ENCODE measurements around the gene JDP2. TPM values are rescaled to one million over a fixed set of nuclear protein-coding genes. Genes with fewer than 3 reads are reported as not detected.
"Not testable (repeated sequence)": the region's sequence is repeated elsewhere in the genome, so short reads cannot be mapped to it uniquely, and the experiment has no call there.

The JDP2 gene
- total RNA-seq, 1 donor from 2014 or later: 13.1 TPM

- H3K9me3 Mint-ChIP-seq (ENCODE audit: low read depth): no peaks in the 10 kb centered on the region
- H3K36me3 Mint-ChIP-seq (ENCODE audit: insufficient read depth): peaks cover 4% of the 10 kb centered on the region
- no peaks in the 10 kb centered on the region for H3K27me3 Mint-ChIP-seq
- H3K27ac Mint-ChIP-seq: no peak overlapping the region
- no peak for TF ChIP-seq CTCF (IDR thresholded peaks at IDR 0.05; ENCODE audit: unreplicated experiment)
- DNase-seq (ENCODE audit: low spot score, unreplicated experiment): no peak
- no peaks in the 10 kb centered on the region for H3K4me1 Mint-ChIP-seq (ENCODE audit: low read depth)
- H3K4me3 Mint-ChIP-seq (ENCODE audit: low read depth): no peak overlapping the region
These were observed 39.9 kb downstream of the JDP2 start for GRCh38 chr14:75467763-75468162.

- DNase-seq (ENCODE audit: low spot score, unreplicated experiment): no peak
- Mint-ChIP-seq H3K36me3 (ENCODE audit: insufficient read depth) (peaks cover 5% of the 10 kb centered on the region), H3K27ac (no peak overlapping the region), H3K9me3 (ENCODE audit: low read depth) (no peaks in the 10 kb centered on the region), H3K4me3 (ENCODE audit: low read depth) (no peak overlapping the region), H3K4me1 (ENCODE audit: low read depth) (no peaks in the 10 kb centered on the region), H3K27me3 (no peaks in the 10 kb centered on the region)
- no peak for TF ChIP-seq CTCF (IDR thresholded peaks at IDR 0.05; ENCODE audit: unreplicated experiment)
These were observed 41.3 kb downstream of the JDP2 start for GRCh38 chr14:75469164-75469563.

GRCh38 chr14:75469606-75470237 lies 41.9 kb downstream of the JDP2 start:
- Mint-ChIP-seq H3K4me1 (ENCODE audit: low read depth) (no peaks in the 10 kb centered on the region), H3K27me3 (no peaks in the 10 kb centered on the region), H3K36me3 (ENCODE audit: insufficient read depth) (peaks cover 5% of the 10 kb centered on the region), H3K4me3 (ENCODE audit: low read depth) (no peak overlapping the region), H3K27ac (no peak overlapping the region), H3K9me3 (ENCODE audit: low read depth) (no peaks in the 10 kb centered on the region)
- no peak for TF ChIP-seq CTCF (IDR thresholded peaks at IDR 0.05; ENCODE audit: unreplicated experiment)
- DNase-seq (ENCODE audit: low spot score, unreplicated experiment): no peak

- Mint-ChIP-seq H3K27me3 (no peaks in the 10 kb centered on the region), H3K27ac (no peak overlapping the region)
These were observed 42.5 kb downstream of the JDP2 start for GRCh38 chr14:75470238-75470797.

GRCh38 chr14:75471059-75471458 lies 43.2 kb downstream of the JDP2 start:
- H3K9me3 Mint-ChIP-seq (ENCODE audit: low read depth): no peaks in the 10 kb centered on the region
- H3K27me3 Mint-ChIP-seq: no peaks in the 10 kb centered on the region
- H3K4me1 Mint-ChIP-seq (ENCODE audit: low read depth): no peaks in the 10 kb centered on the region
- peaks cover 5% of the 10 kb centered on the region for H3K36me3 Mint-ChIP-seq (ENCODE audit: insufficient read depth)
- DNase-seq (ENCODE audit: low spot score, unreplicated experiment): no peak
- no peak for TF ChIP-seq CTCF (IDR thresholded peaks at IDR 0.05; ENCODE audit: unreplicated experiment)
- no peak overlapping the region for H3K27ac Mint-ChIP-seq
- no peak overlapping the region for H3K4me3 Mint-ChIP-seq (ENCODE audit: low read depth)

More at GRCh38 chr14:75470238-75470797, 42.5 kb downstream of the JDP2 start:
- peaks cover 5% of the 10 kb centered on the region for H3K36me3 Mint-ChIP-seq (ENCODE audit: insufficient read depth)
- no peaks in the 10 kb centered on the region for H3K4me1 Mint-ChIP-seq (ENCODE audit: low read depth)
- no peaks in the 10 kb centered on the region for H3K9me3 Mint-ChIP-seq (ENCODE audit: low read depth)
- no peak overlapping the region for H3K4me3 Mint-ChIP-seq (ENCODE audit: low read depth)
- TF ChIP-seq CTCF (IDR thresholded peaks at IDR 0.05; ENCODE audit: unreplicated experiment): no peak
- no peak for DNase-seq (ENCODE audit: low spot score, unreplicated experiment)

- not testable (repeated sequence) for H3K4me3 Mint-ChIP-seq (ENCODE audit: low read depth); DNase-seq (ENCODE audit: low spot score, unreplicated experiment); H3K9me3 Mint-ChIP-seq (ENCODE audit: low read depth); H3K27me3 Mint-ChIP-seq; H3K4me1 Mint-ChIP-seq (ENCODE audit: low read depth); H3K27ac Mint-ChIP-seq; H3K36me3 Mint-ChIP-seq (ENCODE audit: insufficient read depth)
These were observed 46.3 kb downstream of the JDP2 start for GRCh38 chr14:75474127-75474526.

All from progenitor cell of endocrine pancreas (in vitro differentiated cells).